ENCODE data around the gene ADAM22.

The ADAM22 gene

DNA sequence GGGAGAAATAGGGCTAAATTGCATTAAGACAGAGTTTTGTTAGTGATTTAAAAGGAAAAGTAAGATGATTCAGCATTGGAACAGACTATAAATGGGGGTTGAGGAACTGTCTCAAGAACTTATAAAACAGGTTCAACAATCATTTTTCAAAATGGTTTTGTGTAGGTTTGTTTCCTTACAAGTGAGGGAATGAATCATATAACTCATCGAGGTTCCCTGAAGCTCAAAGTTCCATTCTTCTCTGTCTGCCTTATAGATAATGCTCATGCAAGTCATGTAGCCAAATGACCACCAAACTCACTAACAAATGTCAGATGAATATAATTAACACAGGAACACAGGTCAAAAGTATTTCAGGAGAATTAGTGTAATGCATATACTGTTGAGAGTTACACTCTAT lies 27.7 kb downstream of the ADAM22 start:
- no peak for DNase-seq

DNA sequence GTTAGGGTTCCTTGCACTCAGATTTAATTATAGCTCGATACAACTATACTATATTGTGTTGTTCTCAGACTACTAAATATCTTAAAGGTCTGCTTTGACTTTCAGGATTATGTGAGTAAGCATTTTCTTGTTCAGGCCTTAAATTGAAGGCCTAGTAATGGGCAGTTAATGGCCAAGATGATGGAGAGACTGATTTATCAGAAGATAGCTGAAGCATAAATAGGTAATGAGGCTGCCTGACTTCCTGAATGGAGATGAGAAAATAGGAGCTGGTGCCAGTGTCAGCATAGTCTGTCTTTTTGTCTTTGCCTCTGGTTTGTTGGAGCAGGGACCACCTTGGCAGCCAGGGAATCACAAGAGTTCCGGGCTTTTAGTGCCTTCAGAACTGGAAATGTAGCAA lies 32.2 kb downstream of the ADAM22 start:
- DNase-seq = no peak

DNA sequence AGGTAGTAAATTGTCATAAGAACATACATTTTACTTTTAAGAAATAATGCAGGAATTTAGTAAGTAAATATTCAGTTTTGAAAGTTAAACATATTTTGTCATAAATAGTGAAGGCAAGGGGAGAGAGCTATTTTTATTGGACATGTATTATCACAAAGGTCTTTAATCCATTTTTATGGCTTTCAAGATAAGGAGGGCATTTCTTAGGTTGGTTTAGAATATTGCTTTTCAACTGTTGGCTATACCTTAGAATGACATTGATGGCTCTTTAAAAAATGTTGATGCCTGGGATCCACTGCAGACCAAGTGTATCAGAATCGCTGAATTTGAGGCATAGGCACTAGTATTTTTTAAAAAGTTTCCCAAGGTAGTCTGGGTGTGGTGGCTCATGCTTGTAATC lies 34.0 kb downstream of the ADAM22 start:
- DNase-seq = no peak

DNA sequence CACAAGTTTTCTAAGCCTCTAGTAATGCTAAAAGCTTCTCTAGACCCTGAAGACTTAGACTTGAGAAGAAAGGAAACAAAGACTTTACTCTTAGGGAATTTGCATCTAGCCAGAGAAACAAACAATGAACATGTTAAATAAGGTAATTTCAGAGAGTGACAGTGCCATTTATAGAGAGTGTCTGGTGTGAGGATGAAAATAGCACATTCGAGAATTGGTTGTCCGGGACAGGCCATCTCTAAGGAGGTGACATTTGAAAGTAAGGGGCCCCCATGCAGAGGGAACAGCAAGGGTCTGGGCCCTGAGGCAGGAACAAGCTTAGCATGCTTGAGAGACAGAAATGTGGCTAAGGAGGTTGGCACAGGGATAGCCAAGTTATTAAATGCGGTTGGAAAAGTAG lies 48.1 kb downstream of the ADAM22 start:
- no peak for DNase-seq

DNA sequence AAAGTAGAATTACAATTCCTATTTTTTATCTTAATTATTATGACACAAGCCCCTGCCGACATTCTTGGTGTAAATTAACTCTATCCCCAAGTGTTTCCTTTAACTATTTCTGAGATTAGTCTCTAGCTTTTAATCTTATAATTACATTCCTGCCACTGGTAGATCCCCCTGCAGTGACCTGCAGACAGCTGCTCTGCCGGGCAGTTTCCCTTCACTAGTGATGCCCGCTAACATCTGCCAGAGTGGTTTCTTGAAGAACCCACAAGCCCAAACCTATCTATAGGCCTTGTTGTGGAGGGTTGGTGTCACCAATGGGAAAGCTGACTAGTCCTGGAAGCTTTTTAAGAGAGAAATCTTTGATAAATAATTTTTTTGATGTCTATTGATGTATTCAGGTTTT lies 50.0 kb downstream of the ADAM22 start:
- DNase-seq = no peak

DNA sequence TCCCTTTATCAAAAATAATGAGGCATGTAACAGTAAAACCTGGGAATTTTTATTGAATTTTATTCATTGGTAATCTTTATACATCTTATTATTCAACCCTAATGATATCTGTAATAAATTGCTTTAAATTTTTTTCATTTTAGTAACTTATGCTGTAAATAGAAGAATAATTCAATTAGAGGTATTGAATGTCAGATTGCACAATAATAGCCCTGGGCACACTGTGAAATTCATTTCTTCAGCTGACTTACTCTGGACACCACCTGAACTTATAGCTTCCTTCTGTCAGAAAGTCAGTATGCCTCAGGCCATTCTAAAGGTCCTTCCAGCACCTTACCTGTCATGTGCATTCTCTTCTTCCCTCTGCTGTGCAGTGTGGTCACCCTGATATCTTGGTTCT lies 59.2 kb downstream of the ADAM22 start:
- no peak for DNase-seq

DNA sequence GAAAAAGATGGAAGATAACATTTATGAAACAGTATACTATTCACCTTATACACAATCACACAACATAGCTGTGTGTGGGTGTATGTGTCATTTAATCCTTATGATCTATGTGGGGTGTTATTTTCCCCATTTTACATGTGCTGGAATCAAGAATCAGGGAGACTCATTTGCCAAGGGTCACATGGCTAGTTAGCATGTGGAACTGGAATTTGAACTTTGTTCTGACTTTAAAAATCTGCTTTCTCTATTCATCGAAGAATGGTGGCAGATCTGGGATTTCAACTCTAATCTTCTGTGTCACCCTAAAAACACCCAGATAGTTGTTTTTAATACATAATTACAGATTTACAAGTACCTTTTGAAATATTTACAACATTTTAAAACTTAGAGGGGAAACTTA lies 65.2 kb downstream of the ADAM22 start:
- DNase-seq = no peak

DNA sequence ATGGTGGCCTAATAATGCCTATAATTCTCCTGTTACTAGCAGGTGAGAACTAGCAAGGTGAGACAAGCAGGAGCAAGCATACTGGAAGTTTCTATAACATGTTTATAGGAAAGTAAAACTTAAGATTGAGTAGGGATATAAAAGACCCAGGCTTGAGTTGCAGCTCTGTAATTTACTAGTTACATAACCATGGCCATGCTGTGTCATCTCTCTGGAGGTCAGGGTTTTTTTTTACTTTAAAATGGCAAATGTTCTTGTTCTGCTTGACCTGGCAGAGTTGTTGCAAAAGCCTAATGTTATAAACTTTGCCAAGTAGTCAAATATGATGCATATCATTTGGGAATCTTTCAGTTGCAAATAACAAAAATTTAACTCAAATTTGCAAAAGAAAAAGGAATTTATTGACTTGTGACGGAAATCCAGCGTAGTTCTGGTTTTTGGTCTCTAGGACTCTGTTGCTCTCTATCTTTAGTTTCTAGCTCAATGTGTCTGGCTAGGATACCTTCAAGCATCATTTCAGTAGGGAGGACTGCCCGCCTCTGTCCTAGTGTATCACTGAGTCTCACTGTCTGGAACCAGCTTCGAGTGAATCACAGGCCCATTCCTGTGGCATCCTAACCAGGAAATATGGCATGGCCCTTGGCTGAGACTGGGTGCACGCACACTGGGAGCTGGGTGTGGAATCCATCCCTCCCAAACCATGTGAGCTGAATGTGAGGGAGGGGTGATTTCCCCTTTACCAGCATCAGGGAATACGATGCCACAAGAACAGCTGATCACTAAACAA lies 67.9 kb downstream of the ADAM22 start:
- no peak for DNase-seq

DNA sequence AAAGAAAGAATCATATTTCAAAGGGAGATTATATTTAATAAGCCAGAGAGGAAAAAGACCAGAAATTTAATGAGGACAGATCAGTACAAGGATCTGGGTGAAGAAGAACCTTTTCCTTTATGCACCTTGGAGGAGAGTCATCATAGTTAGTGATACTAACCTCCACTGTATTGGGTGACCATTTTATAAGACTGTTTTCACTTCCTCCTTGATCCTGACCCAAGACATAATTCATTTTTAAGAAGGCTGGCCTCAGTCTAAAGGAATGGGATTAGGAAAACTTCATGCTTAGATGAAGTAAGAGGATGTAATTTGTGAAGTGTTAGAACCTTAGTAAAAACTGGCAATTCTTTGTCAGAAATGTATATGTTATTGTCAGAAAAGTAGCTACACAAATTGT lies 68.6 kb downstream of the ADAM22 start:
- no peak for DNase-seq

DNA sequence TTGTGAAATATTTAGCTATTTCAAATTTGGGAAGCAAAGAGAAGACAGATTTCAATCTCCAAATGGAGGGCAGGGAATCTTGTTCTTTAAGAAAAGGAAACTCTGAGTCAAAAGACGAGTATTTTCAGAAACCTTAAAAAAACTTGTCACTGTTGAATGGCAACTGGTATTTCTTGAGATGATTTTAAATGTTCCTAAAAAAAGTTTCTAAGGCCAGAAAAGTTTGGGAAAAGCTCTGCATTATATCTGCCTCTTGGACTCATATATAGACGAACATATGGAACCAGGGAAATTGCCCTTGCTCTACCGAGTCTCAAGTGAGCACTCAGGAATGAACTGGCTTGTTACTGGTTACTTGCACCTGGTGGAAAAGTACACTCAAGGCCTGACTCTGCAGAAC lies 69.5 kb downstream of the ADAM22 start:
- DNase-seq = no peak

DNA sequence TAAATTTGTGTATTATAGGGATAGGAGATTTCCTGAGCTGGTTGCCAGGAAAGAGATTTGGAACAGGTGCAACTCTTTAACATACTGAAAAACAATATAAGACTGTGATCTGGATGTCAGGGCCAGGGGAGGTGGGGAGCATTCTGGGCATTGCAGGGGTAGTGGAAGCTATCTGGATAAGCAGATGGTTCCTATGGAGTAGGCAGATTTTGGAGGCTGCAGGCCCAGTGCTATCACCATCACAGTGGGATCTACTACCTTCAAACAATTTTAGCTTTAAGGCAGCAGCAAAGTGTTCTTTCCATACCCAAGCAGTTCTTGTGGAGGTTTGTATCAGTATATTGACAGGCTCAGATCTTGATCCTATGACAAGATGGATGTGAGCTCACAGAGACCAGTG lies 71.1 kb downstream of the ADAM22 start:
- DNase-seq = no peak

DNA sequence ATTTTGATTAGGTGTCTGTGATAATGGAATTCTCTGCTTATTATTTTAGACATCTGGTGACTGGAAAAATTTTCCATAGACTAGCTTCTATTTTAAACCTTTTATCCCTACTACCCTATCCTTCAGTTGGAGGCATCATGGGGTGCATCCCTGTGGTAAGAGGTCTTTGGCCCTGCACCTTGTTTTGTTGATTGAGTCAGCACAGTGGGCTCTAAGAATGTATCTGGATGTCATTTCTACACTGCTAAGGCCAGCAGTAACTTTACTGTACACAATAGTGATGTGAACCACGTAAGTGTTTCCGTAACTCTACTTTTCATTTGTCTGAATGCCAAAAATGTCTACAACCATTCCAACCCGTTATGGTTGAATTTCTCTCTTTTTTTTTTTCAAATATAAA lies 75.6 kb downstream of the ADAM22 start:
- DNase-seq = no peak

DNA sequence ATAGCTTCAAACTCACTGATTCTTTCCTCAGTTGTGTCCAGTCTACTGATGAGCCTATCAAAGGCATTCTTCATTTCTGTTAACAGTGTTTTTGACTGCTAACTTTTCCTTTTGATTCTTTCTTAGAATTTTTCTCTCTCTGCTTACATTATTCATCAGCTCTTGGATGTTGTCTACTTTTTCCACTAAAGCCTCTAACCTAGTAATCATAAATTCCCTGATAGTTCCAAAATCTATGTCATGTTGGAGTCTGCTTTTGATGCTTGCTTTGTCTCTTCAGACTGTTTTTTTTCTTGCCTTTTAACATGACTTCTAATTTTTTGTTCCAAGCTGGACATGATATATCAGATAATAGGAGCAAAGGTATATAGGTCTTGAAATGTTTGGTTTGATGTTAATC lies 78.0 kb downstream of the ADAM22 start:
- DNase-seq = no peak

DNA sequence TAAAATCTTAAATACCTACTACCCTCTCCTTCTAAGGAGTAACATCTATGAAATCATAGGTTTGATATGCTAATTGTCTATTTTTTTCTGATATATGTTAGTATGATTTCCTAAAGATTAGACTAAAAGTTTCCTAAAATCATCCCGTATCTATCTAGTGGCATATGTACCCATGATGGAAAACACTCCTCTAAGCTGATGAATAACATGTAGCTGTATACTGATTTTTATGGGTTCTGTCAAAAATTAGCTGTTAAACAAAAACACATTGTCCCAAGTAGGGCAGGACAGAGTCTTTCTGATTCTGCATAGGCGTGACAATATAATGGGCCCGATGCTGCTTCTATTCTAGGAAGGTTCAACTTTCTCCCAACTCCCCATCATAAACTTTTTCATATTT lies 79.9 kb downstream of the ADAM22 start:
- no peak for DNase-seq

DNA sequence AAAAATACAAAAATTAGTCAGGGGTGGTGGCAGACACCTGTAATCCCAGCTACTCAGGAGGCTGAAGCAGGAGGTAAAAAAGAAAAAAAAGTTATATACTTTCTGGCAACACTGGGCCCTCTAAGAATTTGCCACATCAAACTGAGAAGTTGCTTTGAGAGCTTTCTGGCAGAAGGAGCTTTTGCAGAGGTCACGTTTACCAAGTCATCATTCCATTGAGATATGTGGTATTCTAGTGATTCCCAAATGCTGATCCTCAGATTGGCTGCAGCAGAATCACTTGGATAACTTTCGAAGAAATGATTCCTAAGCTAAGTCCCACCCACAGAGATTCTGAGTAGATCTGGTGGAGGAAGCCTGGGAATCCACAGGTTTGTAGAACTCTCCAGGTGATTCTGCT lies 80.5 kb downstream of the ADAM22 start:
- no peak for DNase-seq

DNA sequence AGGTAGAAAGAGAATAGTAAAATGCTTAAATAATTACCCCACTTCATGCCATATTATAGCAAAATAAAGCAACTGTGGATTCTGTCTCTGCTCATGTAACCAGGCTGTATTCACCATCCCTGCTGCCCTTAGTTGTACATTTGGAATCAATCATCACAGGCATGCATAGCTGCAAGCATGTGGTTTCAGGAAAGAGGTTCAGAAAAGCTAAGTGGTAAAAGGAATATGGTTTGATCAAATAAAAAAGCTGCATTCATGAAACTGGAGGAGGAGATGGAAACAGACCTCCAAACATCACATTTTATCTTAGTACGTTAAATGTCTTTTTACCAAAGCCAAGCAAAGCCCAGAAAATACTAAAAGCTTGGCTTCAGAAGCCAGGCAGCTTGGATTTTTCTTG lies 81.3 kb downstream of the ADAM22 start:
- DNase-seq = no peak

DNA sequence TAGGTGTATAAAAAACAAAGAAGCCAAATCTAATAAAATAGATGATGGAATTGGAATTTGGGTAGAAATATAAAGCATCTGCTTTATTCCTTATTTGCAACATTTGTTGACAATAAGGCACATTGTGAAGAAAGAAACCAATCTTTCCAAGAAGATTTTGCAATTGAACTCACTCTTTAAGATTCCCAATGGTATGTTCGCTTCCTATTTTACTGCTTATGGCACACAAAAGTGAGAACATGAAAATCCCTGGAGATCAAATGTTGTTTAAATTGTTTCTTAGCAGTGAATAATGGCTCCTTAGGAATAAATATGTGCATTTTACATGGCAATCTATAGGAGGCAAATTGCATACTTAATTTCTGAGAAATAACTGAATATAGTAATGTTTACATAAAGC lies 84.5 kb downstream of the ADAM22 start:
- no peak for DNase-seq

DNA sequence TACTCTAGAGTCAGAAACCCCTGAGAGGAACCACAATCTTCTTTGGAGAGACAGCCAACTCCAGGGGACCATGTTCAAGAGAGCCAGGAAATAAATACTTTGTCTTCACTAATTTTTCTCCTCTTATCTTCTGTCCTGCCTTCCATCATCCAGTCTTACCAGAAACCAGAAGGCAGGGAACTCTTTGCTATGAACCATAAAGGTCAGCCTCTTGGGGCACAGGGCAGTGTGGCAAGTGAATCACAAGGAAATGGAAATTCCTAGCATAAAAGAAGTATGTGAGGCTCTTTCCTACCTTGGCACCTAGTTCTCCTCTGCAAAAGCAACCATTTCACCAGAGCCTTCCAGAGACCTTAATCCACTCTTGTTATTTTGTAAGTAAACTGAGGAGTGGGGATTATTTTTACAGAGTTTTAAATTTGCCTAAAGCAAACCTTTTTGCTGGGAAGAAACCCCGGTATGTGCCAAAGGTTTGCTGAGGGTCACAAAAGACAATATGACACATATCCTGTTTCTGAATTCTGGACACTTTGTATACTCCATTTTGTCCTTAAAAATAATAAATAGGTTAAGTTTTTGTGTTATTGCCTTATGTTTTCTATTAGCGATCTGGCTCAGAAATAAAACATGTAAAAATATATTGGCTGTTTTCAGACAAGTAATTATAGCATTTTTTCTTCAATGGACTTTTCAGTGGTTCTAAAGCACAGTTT lies 87.1 kb downstream of the ADAM22 start:
- no peak for DNase-seq

DNA sequence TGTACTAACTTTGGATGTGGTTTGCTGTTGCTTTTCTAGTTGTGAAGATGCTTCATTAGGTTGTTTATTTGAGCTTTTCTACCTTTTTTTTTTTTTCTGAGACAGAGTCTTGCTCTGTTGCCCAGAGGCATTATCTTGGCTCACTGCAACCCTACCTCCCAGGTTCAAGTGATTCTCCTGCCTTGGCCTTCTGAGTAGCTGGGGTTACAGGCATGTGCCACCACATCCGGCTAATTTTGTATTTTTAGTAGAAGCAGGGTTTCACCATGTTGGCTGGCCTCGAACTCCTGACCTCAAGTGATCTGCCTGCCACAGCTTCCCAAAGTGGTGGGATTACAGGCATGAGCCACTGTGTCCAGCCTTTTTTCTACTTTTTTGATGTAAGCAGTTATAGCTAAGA lies 93.7 kb downstream of the ADAM22 start:
- no peak for DNase-seq

DNA sequence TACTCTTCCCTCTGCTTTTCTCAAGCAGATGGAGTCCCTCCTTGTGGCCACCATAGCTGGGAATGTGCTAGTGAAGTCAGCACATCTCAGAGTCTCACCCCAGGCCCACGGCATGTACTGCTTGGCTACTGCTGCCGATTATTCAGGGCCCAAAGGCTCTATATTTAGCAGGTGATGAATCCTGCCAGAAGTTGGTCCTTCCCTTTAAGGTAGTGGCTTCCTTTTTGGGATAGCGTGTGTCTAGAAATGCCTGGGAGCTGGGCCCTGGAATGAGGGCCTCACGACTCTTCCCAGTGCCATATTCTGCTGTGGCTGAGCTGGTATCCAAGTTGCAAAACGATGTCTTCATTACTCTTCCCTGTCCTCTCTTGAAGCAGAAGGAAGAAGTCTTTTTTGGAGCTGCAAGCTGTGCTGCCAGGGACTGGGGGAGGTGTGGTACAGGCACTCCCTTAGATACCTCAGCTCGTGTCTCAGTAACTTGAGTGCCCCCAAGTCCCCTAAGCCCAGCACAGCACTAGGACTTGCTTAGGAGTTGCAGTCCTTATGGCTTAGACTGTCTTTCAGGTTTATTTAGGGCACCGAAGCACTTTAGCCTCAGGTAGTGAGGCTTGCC lies 100.1 kb downstream of the ADAM22 start:
- no peak for DNase-seq

DNA sequence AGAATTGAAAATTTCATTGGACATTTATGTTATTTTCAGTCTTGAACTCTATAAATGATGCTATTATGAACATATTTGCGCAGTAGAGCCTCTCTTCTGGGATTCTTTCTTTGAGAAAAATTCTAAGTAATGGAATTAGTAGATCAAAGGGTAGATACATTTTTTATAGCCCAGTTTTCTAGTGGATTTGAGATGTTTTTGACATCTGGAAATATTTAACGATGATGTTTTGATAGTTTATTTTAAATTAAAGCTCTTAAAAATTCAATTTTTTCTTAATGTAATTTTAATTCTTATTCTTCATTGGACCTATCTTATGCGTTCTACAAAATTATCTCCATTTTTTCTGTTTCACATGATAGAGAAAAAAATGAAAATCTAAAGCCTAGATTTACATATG lies 103.0 kb downstream of the ADAM22 start:
- DNase-seq = no peak

DNA sequence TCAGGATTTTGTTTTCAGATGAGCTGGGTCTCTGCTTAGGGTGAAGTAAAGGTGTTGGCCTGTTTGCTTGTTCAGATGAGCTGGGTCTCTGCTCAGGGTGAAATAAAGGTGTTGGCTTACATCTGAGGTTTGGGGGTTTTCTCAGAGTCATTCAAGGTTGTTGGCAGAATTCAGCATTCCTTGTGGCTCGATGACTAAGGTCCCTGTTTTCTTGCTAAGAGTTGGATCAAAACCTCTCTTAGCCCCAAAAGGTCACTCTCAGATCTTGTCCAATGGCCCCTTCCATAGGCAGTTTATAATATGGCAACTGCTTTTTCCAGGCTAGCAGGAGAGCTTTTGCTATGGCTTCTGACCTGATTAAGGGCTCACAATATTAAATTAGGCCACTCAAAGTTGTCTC lies 106.6 kb downstream of the ADAM22 start:
- DNase-seq = no peak

DNA sequence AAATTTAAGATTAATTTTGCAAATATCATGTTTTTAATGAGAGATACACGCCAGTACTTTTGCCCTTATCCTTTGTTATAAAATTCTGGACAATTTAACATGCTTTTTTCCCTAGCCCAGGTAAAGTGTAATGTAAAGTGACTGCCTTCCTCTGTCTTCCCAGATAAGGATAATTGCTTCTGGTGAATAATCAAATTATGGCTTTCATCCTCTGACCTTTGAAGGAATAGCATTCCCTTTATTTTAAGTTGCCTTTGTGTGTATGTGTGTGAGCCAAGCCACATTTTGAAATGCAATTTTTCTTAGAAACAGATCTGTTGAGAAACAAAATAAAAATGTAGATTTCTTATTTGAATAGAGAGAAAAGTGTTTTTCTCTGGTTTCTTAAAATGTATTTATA lies 107.5 kb downstream of the ADAM22 start:
- DNase-seq = no peak

DNA sequence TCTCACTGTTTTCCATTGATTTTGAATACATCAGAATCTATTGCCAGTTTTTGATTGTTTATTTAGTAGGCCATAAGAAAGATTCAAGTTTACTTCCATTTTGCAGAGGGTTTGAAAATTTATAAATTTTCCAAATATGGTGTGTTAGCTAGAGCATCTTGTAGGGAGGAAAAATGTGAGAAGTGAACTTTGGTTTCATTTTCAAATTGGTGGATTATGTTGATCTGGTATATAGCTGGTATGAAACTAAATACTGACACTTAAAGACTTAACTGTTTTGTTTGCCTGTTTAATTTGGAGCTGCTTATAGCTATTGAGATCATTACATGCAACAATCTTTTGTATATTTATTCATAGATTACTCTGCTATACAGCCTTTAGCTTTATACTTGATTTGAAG lies 108.1 kb downstream of the ADAM22 start:
- no peak for DNase-seq

DNA sequence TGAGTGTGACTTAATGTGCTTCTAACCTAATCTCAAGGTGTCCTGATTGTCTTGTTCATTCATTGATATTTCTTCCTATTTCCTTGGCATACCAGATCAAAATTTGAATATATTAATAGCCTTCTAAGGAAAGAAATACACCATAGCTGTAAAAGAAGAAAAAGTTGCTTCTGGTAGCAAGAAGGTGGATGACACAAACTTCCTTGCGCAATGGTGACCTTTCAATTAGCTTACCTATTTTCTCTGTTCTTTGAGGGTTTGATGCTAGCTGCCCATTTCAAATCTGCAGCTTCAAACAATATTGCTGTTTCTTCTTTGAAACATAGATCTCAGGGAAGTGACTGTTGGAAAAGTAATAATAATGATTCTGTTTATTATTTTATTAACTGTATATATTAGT lies 108.8 kb downstream of the ADAM22 start:
- no peak for DNase-seq
